Iris pigment epithelial cell (primary cell): Measurements from ENCODE around the gene CDC20.
A peak's percentile ranks its signal among the peaks of the same experiment; 100 is the strongest.
"Not testable (repeated sequence)": the region's sequence is repeated elsewhere in the genome, so short reads cannot be mapped to it uniquely, and the experiment has no call there.

ENCODE experiments used
- DNase-seq: peaks from one replicate; pipeline ENCODE4 v3.0.0-alpha.2; 2011; ENCODE audit warnings: low read depth

Gene CDC20

GRCh38 chr1:43358121-43358745 lies 548 bp upstream of the CDC20 start:
- DNase-seq: peak; percentile 61

- DNase-seq: no peak
These were observed 915 bp downstream of the CDC20 start for GRCh38 chr1:43359696-43360095.

DNA sequence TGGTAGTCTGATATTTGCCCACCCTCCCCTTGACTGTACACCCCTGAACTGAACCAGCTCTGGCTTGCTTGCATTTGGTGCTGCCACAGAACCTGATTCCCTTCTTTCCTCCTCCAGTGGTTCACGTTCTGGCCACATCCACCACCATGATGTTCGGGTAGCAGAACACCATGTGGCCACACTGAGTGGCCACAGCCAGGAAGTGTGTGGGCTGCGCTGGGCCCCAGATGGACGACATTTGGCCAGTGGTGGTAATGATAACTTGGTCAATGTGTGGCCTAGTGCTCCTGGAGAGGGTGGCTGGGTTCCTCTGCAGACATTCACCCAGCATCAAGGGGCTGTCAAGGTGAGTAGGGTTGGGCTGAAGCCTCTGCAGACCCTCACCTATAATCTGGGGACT lies 1.8 kb downstream of the CDC20 start:
- DNase-seq: no peak

DNA sequence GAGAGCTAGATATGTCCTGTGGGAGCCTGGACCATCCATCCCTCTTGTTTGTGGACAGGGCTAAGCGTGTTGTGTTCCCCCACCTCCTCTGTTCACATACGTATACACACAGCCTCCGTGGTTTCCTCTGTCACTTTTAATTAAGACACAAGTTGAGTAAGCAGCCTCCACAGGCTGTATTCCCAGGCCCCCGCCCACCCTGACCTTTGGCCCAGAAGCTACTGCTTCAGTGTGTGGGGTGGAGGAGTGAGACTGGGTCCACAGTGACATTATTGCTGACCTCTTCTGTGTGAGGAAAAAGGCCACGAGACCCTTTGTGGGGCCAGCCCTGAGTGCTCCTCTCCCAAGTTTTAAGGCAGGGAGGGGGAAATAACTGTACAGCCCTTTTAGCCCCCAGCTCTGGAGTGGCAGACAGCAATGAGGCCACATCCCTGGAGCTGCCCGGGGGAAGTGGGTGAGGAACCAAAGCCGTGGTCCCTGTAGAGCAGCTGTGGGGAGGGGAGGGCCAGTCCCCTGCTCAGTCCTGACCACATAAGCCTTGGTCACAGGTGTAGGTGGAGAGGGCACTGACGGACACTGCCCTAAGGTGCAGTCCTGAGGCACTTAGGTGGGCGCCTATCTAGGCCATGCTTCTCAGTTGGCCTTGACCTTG lies 4.6 kb downstream of the CDC20 start:
- no peak for DNase-seq

GRCh38 chr1:43363935-43364525 lies 5.2 kb downstream of the CDC20 start:
- no peak for DNase-seq

DNA sequence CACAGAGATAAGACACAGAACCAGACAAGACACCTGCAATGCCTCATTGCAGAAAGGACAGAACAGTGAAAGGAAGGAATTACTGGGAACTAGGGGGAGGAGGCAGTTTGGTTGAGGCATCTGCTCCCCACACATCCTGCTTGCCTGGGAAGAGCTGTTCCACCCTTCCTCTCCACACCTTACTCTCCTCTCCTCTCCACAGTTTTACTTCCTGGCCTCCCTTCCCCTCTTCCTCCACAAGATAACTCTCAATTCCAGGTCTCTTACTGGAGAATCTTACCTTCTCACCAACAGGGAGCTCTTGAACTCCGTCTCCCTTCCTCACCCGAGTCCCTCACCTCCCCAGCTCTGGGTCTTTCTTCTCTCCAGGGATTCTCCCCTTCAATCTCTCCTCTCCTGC lies 6.9 kb downstream of the CDC20 start:
- DNase-seq: no peak

GRCh38 chr1:43366179-43366578 lies 7.4 kb downstream of the CDC20 start:
- DNase-seq: no peak

DNA sequence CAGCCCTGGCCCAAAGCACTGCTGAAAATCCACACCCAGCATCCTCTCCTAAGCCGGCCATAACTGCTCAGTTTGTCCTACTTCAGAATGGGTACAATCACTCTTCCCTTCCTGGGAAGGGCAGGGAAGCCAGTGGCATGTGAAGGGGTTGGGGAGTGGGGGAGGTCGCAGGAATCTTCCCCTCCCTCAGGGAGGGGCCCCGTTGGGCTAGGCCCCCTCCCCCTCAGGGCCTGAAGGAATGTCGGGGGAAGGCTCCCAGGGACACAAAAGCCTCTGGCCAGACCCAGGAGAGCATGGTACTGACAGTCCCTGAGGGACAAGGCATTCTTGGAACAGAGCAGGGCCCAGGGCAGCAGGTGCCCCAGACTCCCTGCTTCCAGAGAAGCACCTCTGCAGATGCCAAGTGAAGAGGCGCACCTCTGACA lies 7.8 kb downstream of the CDC20 start:
- DNase-seq: no peak

DNA sequence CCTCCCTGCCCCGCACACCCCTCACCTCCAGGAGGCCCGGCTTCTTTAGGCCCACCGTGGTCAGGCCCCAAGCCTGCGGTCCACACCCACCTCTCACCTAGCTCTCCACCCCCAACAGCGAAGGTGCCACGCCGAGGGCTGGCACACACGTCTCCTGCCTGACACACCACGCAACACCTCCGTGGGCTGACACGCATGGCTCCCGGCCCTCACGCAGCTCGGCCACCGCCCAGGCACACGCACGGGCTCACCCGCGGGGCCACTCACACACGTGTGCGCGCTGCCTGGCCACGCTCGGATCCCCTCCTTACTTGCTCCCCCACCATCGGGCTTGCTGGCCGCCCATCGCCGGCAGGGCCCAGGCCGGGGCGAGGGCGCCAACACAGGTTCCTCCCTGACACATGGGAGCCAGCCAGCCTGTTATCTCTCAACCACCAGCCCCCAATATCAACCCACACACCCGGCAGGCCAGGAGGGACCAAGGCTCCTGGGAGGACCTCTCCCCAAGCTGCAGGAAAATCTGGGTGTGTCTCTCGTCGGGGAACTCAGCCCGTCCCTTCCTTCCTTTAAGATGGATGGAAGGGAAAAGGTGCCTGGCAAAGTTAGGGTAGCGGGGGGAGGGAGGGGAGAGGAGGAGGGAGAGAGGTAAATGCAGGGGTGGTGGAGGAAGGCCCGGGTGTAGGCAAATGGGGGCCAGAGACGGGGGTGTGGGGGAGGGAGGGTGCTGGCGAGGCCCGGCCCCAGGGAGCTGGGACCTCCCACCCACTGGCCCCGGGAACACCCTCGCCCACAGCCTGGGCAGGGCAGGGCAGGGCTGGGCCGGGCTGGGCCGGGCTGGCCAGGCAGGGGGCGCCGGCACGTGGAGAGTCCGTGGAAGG lies 8.5 kb downstream of the CDC20 start:
- no peak for DNase-seq

GRCh38 chr1:43367904-43368645 lies 9.3 kb downstream of the CDC20 start, which contains the start of gene ELOVL1:
Gene ELOVL1 (minus strand): TSS chr1:43368011. CDS start chr1:43365609, 2,402 bp downstream.
- DNase-seq: peak; percentile 91

DNA sequence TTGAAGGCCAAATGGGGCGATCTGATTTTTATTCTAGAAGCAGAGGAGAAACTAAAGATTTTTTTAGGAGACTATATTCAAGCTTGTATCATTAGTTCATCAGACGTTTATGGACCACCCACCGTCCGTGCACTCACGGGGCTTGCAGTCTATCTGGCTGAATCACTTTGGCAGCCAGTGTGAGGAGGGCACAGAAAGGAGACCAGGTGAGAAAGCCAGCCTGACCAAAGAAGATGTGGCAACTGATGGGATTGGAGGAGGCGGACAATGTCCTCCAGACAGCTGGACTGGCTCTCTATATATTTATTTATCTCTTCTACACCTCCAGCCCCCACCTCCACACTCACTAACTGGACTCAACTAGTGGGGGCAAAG lies 9.9 kb downstream of the CDC20 start:
- no peak for DNase-seq

- not testable (repeated sequence) for DNase-seq
These were observed 11.0 kb downstream of the CDC20 start for GRCh38 chr1:43369779-43370178.

GRCh38 chr1:43370564-43370963 lies 11.8 kb downstream of the CDC20 start:
- no peak for DNase-seq

GRCh38 chr1:43372172-43372571 lies 13.4 kb downstream of the CDC20 start:
- no peak for DNase-seq

DNA sequence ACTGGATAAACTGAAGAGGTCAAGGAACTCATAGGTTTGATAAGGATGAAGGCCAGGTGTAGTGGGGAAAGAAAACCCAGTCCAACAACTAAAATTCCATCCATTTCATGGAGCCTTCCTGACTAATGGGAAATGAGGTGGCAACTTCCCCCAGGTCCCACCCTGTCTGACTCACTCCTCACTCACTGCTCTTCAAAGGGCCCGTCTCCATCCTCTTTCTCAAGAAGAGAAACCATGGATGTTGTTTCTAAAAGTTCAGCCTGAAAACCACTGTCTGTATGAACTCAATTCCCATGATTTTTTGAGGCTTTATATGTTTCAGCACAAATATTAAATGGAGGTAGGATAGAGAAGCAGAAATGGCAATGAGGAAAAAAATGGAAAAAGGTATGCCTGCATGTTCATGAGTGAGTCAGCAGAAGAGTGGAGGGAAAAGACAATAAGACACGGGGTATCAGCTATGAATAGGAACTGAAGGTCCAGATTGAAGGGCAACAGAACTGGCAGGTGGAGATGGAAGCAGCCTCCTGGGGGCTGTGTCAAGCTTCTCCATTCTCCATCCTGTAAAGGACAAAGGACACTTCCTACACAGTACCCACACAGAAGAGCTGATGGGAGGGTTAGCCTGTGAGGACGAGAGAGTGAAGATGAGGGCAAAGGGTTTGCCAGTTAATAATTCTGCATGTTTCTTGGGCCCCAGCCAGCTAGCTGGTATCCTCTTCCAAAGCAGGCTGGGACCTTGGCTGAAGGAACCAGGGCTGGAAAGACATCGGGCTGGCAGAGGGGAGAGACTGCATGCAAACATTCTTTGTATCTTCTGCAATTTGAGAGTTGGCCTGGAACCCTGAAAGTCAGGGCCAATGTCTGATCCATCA lies 14.5 kb downstream of the CDC20 start:
- DNase-seq: peak; percentile 82

- no peak for DNase-seq
These were observed 18.0 kb downstream of the CDC20 start for GRCh38 chr1:43376723-43377235.

GRCh38 chr1:43377831-43378230 lies 19.1 kb downstream of the CDC20 start:
- no peak for DNase-seq

GRCh38 chr1:43379476-43379875 lies 20.7 kb downstream of the CDC20 start:
- DNase-seq: no peak

- no peak for DNase-seq
These were observed 22.8 kb downstream of the CDC20 start for GRCh38 chr1:43381612-43382011.

DNA sequence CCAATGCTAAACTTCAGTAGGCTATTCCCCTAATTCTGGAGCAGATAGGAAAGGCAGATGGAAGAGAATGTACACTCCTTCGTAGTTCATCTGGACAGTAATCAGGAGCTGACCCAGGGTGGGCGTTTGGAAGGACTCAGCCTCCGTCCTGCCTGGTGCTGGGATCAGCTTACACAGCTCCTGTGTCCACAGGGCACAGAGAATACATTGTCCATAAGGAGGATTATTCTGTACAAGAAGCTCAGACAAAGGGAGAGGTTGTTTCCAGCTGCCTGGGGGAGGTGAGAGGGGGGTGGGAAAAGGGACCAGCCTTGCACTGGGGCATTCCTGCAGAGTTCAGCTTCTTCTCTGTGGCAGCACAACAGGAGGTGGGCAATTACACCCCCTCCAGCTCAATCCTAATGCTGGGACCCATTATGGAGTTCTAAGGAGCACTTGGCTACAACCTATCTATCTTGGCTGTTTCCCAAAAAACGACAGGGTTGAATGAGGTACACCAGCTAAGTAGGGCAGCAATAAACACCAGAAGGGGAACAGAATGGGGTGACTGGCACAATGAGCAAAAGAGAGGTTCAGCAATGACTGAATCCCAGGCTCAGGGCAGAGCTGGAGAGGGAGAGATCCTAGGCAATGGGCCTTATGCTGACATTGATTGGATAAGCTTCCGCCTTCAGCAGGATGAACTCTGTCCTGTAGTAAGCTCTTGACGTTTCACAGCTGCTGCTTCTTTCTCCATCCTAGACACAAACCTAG lies 23.4 kb downstream of the CDC20 start:
- DNase-seq: no peak
